HG02938 (cell line): Measurements from ENCODE around the gene CRABP2.

Source experiments
- ATAC-seq: cut with Tn5 transposase; IDR thresholded peaks from one replicate; pipeline ENCODE4 v1.9.1; 2021; ENCODE audit warnings: mild to moderate bottlenecking, moderate library complexity; ENCODE audit not compliant: unreplicated experiment

Gene CRABP2

GRCh38 chr1:156705321-156705917 lies at the start of gene CRABP2:
CRABP2 (minus strand) TSS chr1:156705583; CDS start chr1:156705446, 137 bp downstream.
- ATAC-seq, result no peak

DNA sequence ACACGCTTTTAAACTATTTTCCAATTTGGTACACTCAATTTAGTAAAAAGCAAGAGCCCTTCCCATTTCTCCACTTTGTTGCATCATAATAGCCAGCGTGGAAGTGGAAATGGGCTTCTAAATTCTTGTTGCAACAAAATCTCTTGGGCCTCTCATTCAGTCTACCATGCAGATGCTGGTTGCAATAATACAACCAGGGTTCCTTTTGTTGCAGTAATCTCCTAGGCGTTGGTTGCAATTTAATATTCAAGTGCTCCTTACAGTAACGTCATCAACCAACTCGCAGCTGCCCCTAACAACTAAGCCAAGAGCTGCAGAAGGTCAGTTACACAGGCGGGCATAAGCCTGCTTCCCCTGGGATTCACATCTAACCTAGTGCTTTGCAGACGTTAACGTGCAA lies 48.8 kb upstream of the CRABP2 start:
- ATAC-seq, result no peak

- ATAC-seq, result no peak
Observed at GRCh38 chr1:156752843-156753482, 47.6 kb upstream of the CRABP2 start.

DNA sequence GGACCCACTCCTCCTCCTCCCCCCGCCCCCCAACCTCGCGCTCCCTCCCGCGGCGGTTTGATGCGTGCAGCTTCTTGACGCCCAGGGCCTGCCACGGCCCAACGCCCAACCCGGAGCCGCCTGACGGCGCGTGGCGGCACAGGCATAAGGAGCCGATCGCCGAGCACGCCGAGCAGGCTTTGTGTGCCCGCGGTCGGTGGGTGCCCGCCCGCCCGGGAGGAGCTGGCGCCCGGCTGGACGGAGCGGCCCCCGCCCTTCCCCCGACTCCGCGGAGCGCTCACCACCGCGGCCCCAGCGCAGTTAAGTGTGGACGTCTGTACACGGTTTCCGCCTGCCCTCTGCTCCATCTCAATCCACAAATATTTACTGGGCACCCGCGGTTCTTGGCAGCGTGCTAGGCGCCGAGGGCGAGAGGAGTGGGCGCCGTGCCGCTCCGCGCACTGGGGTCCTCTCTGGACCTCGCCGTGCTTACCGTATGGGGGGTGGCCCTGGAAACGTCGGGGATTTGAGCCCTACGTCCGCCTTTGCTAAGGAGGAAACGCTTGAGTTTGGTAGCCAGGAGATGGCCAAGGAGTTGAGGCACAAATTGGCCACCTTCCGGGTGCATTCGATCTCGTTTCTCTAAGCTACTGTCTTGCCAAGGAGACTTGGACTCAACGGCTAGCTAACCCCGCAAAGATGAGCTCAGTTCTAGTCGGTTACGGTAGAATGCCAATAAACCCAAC lies 46.5 kb upstream of the CRABP2 start:
- ATAC-seq, result peak; percentile 46

GRCh38 chr1:156751451-156751756 lies 46.0 kb upstream of the CRABP2 start, which contains the start of gene HDGF:
HDGF (minus strand) TSS chr1:156751675; CDS start chr1:156751429, 246 bp downstream.
- ATAC-seq, result peak; percentile 18

GRCh38 chr1:156750711-156751450 lies 45.5 kb upstream of the CRABP2 start:
- peak; percentile 32 for ATAC-seq

DNA sequence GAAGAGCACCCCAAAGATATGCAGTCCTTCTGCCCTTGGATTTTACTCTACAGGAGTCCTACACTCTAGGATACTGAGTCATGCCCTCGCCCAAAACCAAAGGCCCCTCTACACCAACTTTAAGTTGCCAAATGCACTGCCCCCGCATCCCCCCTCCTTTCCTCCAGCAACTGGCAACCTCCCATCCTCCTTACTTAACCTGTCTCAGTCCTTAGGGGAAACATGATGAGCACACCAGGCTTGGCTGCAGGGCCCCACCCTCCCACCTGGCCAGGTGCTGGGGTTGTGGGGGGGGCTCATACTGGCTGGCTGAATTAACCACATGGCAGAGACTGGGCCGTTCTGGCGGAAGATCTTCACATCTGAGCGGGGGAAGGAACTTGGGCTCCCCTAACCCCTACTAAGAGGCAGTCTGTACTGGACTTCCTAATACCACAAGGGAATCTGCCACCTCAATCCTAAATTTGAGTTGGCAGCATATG lies 44.8 kb upstream of the CRABP2 start:
- ATAC-seq, result no peak

DNA sequence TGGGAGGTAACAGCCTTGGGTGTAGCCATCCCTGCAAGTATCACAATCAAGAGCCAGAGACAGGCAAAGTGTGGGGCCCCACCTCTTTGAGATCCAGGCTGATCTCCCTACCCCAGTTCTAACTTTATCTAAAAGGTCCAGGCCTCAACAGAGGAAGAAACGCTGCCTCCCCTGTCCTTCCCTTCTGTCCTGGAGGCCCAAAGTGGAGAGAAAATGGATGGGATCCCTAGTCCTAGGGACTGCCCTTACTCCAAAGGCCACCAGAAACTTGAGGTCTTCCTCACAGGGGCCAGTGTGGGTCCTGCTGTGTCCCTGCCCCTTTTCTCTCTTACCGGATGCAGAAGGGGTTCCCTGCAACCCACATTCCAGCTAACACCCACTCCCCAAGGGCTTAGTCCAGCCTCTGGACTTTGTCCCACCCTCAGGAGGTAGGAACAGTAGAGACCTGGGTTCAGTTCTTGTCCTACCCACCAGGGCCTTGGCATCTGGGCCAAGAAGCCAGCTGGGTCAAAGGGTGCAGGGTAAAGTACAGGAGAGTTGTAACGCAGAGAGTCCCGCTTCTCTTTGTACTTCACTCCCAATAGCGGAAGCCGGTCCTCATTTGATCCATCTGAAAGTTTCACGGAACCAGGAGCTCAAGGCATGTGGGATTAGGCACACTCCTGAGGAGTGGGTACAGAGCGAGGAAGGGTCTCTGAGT lies 44.2 kb upstream of the CRABP2 start:
- ATAC-seq, result no peak

DNA sequence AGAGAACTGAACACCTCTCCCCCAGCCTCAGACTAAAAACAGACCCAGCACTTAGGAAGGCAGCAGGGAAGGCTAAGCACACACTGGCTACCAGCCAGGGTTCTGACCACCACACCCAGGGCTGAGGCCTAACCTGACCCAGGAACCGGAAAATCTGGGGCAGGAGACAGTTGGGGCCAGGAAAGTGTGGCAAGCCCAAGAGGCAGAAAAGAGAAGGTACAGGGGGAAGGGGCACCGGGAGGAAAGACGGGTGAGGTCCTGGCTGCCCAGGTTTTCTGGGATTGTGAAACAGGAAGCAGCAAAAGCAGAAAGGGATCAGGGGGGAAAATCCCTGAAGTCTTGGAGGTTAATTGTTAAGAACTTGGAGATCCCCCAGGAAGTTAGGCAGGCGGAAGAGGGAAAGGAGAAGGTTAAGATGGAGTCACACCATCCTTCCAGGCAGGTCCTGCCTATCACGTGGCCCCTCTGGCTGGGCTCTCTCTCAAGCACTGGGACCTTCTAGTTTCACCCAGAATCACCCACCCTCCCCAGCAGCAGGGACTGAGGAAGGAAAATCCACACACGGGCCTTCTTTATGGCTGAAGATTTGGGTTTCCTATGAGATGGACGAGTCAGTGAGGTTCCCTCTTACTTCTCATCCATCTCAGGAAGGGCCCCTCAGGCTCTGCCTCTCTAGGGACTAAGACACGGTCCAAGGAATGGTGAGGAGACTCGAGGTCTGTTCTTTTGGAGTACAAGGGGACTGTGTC lies 43.5 kb upstream of the CRABP2 start:
- ATAC-seq, result no peak

GRCh38 chr1:156747742-156748669 lies 42.6 kb upstream of the CRABP2 start:
- no peak for ATAC-seq

DNA sequence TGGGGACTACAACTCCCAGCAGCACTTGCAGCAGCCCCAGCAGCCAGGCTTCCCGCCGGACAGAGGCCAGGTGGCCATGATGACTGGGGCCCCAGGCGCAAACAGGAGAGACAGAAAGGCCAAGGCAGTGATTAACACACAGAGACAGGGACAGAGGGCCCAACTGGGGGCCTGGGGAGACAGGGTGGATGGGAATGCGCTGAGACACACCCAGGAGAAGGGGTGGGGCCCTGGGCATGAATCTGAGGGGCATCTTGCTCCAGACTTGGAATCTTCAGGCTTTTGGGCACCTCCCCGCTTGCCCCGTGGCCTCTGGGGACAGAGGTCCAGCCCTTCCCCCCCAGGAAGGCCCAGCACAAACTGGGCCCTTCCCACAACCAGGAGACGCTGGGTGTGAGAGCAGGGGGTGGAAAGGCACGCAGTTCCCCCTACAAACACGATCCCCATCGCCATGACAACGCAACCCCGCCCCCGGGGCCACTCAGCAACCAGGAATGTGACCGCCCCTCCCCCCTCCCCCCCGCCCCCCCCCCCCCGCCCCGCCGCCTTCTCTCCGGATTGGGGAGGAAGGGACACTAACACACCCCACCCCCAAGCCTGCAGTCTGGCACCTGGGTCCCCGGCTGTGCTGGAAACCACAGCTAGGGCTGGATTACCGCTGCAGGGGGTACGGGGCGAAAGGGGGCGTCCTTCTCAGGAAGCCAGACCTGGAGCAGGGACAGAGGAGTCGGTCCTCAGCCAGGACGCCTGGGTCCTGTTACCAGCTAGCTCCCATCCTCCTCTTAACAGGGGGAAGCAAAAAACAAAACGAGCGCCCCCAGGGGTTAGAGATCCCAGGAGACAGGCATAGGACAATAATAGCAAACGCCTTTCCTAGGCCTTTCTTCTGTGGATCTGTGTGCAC lies 41.6 kb upstream of the CRABP2 start:
- no peak for ATAC-seq

DNA sequence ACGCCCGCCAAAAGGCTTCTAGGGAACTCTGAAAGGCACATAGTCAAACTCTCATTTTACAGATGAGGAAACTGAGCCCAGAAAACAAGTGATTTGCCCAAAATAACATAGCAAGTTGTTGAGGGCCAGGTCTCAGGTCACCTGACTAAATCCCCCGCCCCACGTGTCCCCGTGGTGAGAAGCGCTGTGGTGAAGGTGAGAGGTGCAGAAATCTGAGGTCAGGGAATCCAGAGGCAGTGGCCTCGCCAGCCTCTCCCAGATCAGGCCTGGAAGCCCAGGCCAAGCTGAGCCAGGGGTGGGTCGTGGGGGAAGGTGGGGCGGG lies 41.0 kb upstream of the CRABP2 start:
- no peak for ATAC-seq

DNA sequence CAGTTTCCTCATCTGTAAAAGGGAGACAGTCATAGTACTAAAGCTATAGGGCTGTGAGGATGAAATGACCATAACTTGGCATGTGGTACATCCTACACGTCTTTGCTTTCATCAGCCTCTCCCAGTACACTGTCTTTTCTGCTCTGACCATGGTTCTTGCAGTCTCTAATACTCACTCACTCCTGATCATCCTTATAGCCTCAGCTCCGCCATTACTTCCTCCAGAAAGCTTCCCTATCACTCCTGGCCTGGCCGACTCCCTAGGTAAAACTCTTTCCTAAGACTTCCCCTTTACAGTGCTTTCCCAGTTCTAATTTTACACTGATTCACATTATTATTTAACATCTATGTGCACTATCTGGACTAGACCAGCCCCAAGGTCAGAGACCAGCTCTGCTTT lies 40.5 kb upstream of the CRABP2 start:
- no peak for ATAC-seq

- ATAC-seq, result no peak
Observed at GRCh38 chr1:156744786-156745419, 39.5 kb upstream of the CRABP2 start.

DNA sequence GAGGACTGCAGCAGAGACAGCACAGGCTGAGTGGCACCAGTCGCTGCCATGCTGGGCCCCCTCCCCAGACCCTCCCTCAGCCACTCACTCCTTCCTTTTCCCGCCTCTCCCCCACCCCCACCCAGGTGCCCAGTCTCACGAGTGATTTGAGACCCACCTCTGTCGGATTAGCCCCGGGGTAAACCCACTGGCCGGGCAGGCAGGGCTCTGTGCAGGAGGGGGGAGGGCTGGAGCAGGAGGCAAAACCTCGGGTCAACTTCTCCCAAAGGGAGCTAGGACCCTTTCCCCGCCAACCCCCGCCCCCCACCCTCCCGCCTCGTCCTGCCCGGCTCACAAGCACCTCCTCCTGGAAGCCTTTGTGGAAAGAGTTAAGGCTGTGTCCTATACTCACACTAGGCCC lies 39.0 kb upstream of the CRABP2 start:
- no peak for ATAC-seq

GRCh38 chr1:156743367-156744302 lies 38.3 kb upstream of the CRABP2 start:
- ATAC-seq, result no peak

DNA sequence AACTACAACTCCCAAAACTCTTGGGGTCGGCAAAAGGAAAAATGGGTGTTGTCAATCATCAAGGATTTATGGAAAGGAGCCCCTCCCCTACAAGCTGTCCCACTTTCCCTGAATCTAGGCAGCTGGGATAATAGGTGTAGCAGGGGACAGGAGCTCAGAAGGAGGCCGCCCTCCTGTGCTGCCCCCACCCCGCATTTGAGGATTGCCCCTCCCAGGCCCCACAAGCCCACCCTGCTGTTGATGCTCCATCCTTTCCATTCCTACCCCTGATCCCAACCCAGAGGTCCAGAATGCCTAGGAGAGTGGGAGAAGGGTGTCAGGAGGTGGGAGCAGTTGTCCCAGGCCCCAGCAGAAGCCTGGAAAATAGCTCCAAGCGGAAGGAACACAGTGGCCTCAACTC lies 37.4 kb upstream of the CRABP2 start:
- no peak for ATAC-seq
